ENCODE results near the gene RRAGB.
A peak's percentile ranks its signal among the peaks of the same experiment; 100 is the strongest.

Gene RRAGB

DNA sequence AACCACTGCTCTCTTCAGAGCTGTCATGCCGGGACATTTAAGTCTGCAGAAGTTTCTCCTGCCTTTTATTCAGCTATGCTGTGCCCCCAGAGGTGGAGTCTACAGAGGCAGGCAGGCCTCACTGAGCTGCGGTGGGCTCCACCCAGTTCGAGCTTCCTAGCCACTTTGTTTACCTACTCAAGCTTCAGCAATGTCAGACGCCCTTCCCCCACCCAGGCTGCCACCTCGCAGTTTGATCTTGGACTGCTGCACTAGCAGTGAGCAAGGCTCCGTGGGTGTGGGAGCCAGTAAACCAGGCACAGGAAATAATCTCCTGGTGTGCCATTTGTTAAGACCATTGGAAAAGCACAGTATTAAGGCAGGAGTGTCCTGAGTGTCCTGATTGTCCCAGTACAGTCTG is 56.9 kb downstream of the RRAGB start:
- DNase-seq = peak; percentile 5

DNA sequence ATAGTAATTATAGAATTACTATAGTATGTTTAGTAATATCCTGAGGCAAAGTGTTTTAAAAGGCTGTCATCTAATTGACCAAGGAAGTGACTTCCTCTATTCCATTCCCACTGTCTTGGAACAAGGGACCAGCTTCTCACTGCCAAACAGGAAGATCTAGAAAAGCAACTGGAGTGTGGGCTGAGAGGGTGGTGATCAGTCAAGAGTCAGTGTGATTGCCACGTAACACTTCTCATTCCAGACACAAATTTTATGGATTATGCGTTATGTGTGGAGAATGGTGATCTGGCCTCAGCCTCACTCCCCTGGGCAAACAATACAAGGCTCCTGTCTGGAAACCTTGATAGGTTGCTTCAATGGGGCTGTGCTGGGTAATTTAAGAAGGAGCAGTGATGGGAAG is 60.0 kb downstream of the RRAGB start:
- DNase-seq = no peak

DNA sequence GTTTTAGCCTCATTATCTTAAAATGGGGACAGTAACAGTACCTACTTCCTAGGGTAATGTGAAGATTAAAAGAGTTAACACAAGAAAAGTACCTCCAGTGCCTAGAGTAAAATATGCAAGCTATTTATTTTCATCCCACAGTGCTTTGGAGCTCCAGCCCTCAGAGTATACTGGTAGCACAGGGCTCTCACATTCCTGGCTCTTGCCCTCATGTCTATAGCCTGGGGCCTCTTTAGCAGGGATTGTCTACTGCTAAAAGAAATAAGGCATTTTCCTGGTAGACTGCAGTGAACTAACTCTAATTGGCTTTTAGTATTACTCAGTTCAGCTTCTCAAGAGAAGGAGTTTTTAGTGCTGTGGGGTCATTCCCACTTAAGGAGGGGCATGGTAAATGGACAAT is 60.8 kb downstream of the RRAGB start:
- no peak for DNase-seq

DNA sequence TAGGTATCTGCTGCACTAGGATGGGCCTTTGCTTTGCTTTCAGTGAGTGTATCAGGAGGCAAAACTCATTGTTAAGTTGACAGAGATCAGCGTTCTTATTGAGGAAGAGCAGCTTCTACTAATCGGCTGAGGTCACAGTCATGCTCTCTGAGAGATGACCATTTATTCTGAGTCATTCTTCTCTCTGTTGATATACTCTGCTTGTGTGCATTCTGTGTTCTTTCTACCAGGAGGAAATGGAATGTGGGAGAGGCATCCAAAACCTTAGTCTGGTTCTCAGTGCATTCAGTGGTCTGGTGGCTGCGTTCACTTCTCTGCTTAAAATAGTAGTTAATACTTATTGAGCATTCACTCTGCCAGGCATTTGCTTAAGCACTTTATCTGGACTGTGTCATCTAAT is 66.2 kb downstream of the RRAGB start:
- no peak for DNase-seq

DNA sequence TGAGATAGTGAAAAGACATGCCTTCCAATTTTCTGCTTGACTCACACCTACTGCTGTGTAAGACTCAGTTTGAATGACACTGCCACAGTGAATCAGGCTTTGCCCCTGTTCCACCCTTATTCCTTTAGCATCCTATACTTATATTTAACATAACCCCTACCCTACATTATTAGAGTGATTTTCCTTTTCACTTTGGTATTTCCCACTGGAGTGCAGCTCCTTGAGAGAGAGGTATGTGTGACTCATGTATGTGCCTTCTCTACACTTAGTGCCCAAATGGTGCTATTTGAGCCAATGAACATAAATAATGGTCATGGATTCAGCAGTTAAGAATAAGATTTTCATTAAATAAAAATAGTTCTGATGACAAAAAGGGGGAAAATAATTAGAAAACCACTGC is 69.5 kb downstream of the RRAGB start:
- DNase-seq = no peak

DNA sequence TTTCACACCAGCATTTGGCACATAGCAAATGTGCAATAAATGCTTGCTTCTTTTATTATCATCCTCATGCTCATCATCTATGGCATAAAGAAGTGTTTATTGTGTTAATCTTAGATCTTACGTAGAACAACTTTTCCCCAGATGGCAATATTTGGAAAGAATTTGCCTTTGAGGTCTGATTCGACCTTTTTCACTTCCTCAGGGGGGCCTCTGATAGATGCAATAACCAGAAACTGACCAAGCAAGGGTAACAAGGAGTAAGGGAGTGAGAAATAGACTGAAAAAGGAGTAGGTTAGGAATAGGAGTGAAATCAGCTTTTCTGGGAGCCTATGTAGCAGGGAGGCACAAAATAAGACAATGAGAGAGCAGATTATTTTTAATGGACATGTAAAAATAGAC is 70.2 kb downstream of the RRAGB start:
- no peak for DNase-seq

DNA sequence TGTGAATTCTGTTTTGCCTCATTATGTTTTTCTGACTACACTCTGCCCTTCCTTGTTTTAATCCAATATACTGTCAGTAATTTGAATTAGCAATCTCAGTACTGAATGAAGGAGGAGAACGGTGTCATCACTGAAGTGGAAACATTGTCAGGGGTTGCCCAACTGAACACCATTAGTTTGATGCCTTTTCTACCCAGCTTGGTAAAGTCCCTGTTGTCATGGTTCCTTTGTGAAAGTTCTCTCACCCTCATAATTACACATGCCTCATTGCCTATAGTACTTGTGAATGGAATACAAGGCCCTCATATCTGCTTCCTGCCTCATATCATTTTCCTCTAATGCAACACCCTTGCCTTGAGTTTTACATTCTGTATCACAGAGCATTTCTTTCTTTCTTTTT is 76.9 kb downstream of the RRAGB start:
- no peak for DNase-seq

DNA sequence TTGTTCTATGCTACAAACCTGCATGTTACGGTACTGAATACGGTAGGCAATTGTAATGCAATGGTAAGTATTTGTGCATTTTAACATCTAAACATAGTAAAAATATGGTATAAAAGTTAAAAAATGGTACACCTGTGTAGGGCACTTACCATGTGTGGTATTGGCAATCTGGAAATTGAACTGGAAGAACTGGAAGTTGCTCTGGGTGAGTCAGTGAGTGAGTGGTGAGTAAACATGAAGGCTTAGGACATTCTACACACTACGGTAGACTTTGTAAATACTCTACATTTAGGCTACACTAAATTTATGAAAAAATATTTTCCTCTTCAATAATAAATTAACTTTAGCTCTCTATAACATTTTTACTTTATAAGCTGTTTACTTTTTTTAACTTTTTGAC is 78.9 kb downstream of the RRAGB start:
- no peak for DNase-seq

DNA sequence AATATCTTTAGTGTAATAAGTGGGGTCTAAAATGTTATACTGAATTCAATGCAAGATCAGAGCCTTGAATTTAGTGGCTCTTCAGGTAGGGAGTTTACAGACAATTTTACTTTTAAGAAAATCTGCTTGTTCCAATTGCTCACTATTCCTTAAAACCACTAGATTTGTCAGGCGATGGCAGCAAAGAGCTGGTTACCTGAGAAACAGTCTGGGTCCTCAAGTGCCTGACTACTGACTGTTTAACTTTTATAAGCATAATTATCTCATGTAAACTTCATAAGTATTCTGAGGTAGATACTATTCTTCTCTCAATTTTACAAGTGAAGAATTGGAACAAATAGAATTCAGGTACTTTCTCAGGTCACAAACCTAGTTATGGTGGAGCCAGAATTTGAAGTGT is 84.3 kb downstream of the RRAGB start:
- DNase-seq = no peak

Data from NCI-H82 (cell line).